HG03439 (cell line): ENCODE data around the gene TPPP2.
"Not testable (repeated sequence)": the region's sequence is repeated elsewhere in the genome, so short reads cannot be mapped to it uniquely, and the experiment has no call there.

Experiments used
- ATAC-seq: cut with Tn5 transposase; IDR thresholded peaks from one replicate; pipeline ENCODE4 v1.9.1; 2021; ENCODE audit warnings: mild to moderate bottlenecking, moderate library complexity; ENCODE audit not compliant: unreplicated experiment

TPPP2 gene

DNA sequence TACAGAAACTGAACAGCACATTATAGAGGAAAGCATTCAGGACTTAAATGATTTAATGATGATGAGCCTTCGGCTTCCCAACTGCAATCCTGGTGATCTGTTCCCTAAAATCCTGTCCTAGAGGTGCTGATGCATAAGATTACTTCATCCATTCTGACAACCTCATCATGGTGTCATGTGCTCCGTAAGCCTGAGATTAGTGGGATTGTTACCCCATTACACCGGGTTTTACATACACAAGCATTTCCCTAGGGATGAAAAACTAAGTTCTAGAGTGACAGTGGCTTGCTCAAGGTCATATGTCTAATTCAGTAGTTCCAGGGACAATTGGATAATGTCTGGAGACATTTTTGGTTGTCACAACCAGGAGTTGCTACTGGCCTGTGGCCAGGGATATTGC, 7.1 kb downstream of the TPPP2 start:
- no peak for ATAC-seq

DNA sequence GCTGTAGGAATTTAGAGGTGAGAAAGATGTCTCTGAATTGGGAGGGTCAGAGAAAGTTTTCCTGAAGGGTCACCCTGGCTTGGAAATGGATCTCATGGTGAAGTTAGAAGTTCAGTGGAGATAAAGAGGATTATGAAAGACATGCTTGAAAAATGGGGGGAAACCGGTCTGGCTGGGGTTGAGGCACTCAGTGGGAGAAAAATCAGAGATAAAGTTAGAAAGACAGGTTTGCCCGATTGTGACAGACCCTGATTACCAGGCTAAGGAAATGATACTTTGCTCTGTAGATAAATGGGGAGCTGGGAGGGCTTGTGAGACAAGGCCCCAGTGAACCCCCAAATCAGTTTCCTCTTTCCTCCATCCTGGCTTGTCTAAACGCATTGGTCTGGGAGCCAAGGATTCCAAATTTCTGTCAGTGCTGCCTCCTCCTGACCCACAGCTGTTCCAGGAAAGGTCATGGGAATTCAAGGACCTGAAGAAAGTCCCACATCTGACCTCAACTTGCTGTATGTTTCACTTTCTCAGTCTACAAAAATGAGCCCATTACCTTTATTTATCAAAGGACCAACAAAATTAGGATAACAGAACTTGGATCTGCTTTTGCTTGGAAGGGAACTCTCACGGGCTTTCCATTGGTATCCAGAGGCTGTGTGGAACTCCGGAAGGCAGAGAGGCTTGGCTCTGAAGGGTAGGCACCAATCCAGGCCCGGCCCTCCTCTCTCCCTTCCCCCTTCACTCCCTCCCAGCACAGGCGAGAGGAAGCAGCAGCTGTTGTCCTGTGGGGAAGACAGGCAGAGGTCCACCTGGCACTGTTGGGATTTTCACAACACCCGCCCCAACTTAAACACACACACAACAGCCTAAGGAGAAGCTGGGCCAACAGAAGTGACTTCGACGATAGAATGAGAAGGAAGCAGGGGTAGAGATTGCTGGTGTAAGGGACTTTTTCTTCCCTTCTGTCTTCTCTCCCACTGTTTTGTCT, 8.7 kb downstream of the TPPP2 start:
- no peak for ATAC-seq

DNA sequence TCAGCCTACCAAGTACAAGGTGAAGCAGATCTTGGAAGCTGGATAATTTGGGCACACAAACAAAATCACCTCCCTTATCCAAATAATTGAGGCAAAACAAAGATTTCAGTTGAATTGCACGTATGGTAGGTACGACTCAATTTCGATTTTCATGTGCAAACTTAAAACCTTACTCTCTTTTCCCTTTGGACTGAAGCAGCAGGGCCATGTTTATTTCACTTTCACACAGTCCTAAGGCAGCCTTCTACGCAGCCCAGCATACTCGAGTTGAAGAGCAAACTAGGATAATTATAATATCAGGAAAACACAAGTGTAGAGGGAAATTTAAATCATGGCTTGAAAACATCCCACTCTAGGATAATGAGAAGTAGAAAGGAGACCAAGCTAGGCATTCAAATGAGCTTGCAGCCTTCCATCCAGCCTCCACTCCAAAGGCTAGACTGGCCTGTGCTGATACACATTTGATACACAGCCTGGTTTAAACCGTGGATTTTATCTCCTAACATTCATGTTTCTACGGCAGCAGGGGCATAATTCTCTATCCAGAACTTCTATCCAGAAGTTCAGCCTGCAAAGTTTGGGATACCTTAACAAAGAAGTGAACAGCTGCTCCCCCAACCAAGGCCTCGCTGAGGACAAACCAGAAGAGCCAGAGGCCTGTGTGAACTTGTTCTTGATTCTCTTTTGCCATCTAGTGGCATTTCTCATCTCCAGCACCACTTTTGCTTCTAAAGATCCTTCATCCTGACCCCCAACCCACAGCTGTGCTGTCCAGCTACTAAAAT, 9.8 kb downstream of the TPPP2 start:
- no peak for ATAC-seq

DNA sequence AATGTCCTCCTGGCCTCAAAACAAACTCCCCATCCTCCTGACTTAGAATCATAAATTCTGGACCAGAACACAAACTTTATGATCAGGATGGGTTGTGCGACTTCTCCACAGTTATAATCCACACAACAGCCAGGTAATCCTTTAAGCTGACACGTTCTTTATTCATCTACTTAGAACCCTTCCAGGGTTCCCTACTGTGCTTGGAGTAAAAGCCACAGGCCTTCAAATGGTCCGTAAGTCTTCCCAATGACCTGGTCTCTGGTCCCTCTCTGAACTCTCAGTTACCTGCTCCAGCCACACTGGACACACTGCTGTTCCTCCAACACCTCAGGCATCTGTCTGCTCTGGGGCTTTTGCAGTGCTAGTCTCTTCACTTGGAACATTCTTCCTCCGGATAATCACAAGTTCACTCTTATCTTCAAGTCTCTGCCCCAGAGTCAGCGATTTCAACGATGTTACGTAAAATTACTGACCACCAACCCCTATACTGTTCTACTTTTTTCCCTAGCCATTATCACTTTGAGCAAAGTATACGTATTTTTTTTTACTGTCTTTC, 10.4 kb downstream of the TPPP2 start:
- no peak for ATAC-seq

DNA sequence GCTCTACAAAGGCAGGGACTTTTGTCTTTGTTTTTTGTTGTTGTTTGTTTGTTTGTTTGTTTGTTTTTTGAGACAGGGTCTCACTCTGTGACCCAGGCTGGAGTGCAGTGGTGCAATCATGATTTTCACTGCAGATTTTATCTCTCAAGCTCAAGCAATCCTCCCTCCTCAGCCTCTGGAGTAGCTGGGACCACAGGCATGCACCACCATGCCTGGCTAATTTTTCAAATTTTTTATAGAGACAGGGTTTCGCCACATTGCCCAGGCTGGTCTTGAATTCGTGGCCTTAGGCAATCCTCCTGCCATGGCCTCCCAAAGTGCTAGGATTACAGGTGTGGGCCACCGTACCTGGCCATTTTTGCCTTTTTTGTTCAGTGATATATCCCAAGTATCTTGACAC, 10.9 kb downstream of the TPPP2 start:
- ATAC-seq = not testable (repeated sequence)

DNA sequence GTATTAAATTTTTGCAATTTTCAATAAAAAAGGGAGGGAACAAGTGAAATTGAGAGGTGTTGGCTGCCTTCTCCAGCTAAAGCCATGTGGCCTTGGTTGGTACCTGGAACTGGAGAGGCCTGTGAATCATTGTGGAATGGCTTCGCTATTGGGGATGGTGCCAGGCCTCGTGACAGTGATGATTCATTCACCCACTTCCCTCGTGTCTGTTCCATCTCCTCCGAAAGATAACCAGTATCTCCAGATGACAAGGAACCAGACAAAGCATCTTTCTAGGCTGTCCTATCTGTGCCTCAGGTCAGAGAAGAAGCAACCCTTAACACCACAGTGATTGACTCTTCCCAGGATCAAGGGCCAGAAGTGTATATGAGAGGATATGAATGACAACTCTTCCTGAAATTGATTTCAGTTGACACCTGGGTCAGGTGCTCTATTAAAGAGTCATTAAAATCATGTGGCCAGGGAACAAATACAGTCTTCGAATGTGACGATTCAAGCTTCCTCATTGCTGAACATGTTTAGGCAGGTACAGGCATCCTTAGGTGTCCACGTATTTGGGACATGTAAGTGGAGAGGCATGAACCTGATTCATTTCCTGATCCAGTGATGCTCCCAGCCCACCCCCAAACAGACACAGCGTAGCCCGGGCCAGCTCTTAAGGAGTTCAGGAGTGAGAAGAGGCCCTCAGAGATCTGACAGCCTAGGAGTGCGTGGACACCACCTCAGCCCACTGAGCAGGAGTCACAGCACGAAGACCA, 11.8 kb downstream of the TPPP2 start, which contains the start of gene RNASE7:
Gene RNASE7, plus strand, starts transcription at position 687 of the 758 bp plus-strand sequence. CDS start 631 bp downstream, outside the sequence.
- no peak for ATAC-seq

DNA sequence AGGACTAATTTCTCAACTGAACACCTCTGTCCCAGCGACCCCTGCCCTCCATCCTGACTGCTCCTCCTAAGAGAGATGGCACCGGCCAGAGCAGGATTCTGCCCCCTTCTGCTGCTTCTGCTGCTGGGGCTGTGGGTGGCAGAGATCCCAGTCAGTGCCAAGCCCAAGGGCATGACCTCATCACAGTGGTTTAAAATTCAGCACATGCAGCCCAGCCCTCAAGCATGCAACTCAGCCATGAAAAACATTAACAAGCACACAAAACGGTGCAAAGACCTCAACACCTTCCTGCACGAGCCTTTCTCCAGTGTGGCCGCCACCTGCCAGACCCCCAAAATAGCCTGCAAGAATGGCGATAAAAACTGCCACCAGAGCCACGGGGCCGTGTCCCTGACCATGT, 12.9 kb downstream of the TPPP2 start:
- no peak for ATAC-seq

DNA sequence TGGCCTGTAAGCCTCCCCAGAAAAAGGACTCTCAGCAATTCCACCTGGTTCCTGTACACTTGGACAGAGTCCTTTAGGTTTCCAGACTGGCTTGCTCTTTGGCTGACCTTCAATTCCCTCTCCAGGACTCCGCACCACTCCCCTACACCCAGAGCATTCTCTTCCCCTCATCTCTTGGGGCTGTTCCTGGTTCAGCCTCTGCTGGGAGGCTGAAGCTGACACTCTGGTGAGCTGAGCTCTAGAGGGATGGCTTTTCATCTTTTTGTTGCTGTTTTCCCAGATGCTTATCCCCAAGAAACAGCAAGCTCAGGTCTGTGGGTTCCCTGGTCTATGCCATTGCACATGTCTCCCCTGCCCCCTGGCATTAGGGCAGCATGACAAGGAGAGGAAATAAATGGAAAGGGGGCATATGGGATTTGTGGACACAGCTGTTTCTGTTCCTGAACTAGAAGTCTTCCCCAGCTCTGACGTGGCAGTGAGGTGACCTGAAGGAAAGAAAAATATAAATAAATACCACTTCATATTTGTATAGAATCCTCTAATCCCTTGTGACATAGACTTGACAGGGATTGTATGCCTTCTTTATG, 13.5 kb downstream of the TPPP2 start:
- no peak for ATAC-seq

DNA sequence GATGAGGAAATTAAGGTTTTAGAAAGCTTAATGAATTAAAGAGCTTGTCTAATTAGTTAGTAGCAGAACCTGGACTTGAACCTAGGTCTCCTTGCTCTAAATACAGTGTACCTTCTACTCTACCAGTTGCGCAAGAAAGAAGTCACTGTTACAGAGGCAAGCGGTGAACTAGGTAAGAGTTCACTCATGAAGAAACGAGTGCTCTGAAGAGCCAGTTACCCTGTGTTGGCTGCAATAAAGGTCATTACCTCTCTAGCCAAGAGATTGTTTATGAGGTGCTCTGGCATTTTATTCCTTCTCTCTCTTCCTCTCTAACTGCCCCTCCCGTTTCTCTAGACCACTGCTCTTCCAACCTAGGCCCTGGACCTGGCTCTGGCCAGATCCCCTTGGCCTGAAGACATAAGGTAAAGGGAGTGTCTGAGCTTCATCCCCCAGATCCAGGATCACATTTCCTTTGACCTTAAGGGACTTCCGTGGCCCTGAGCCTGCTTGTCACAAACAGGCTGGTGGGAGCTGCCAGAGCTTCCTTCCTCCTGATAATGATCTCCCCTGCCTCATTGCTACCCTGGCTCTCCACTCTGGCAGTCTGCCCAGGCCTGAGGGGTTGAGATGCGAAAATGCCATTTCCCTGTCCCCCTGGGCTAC, 14.1 kb downstream of the TPPP2 start:
- no peak for ATAC-seq

DNA sequence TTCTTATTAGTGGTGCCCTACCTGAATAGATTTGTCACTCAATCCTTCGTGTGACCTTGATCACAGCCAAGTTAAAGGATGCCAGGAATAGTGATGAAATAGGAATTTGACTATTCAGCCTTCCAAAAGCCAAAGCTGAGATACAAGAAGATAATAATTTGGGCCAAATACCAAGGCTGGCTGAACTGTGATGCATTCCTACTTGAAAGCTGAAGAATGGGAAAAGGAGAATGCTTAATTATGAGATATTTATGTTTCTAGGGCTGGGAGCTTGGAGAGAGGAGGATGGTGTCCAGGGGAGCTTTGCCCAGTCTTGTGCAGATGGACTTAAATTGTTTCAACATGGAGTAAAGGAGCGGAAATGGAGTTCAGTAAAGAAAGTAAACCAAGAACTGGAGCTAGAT, 17.4 kb downstream of the TPPP2 start:
- ATAC-seq = no peak

DNA sequence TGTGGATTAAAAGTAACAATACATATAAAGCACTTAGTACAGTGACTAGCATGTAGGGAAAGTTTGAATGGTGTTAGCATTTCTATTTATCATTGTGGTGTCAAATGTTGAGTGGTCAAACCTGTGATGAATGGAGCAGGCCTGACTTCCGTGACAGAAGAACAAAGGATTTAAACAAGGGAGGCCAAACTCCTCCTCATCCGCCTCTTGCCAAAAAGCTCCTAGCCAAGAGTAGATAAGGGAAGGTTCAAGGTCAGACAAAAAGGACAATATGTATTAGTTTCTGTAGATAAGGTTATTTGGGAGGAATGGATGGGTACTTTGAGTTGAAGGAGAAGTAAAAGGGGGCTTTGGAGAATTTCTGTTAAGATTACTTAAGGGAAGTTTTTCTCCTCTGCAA, 18.6 kb downstream of the TPPP2 start:
- no peak for ATAC-seq

DNA sequence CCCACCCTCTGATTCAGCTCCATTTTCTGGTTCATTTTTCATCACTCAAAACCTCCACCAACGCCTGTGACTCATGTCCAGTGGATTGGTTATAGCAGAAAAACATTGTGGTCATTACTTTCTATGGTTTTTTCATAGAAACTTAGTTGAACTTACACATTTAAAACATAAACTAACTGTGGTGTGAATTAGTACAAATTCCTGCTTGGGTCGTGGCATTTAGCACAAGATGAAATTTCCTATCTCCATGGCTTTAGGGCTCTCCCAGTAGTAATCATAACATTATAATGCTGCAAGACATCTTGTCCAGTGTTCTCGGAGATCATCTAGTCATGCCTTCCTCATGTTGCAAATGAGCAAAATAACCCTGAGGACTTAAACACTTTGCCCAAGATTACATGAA, 19.3 kb downstream of the TPPP2 start:
- no peak for ATAC-seq

DNA sequence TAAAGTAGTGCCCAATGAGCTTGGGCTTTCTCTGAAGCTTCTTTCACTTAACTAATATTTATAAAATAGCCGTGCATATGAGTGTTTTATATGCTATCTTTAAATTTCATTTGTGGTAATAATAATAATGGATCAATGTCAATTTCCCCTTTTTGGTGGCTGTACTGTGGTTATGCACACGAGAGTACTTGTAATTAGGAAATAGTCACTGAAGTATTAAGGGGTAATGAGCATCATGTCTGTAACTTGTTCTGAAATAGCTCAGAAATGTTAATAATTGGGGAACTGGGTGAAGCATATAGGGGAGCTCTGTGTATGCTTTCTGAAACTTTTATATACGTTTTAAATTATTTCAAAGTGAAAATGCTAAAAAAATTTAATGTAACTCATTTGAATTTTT, 20.6 kb downstream of the TPPP2 start:
- no peak for ATAC-seq

DNA sequence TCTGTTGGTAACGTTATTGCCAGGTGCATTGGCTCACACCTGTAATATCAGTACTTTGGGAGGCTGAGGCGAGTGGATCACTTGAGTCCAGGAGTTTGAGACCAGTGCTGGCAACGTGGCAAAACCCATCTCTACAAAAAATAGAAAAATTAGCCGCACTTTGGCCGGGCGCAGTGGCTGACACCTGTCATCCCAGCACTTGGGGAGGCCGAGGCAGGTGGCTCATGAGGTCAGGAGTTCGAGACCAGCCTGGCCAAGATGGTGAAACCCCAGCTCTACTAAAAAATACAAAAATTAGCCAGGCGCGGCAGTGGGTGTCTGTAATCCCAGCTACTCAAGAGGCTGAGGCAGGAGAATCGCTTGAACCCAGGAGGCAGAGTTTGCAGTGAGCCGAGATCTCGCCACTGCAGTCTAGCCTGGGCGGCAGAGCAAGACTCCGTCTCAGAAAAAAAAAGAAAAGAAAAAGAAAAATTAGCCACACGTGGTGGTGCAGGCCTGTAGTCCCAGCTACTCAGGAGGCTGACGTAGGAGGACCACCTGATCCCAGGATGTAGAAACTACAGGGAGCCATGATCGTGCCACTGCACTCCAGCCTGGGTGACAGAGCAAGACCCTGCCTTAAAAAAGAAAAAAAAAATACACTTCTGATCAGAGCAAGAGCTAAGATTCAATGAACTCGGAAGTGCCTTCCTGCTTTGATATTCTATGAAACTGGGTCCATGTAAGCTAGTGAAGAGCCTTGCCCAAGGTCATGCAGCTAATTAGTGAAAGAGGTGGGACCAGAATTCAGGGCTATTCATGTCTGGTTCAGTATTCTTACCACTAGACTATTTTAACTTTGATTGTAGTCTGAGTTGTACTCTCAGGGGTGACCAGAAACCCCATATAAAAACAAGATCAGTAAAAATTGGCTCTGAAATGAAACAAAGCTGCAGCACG, 23.4 kb downstream of the TPPP2 start:
- ATAC-seq = no peak

DNA sequence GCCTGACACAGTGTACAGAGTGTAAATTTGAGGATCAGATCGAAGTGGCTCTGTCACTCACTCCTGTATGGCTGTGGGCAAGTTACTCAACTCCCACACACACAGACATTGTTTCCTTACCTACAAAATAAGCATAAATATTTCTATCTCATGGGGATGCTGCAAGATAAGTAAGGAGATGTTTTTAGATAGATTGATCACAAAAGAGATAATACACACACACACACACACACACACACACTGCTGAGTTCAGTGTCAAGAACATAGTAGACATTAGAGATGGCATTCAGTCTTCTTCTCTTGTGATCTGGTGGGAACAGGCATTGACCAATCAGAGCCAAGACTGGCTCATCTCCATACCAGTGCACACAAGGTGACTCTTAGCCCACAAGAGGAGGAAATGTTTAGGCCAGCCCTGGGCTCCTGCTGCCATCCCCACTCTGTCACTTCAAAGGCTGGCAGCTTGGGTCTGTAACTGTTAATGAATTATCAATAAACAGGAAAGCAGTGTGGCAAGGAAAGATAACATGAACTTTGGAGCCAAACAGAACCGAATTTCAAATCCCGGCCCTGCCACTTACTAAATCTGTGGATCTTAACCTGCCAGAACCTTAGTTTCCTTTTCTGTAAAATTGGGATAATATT, 24.2 kb downstream of the TPPP2 start:
- no peak for ATAC-seq

DNA sequence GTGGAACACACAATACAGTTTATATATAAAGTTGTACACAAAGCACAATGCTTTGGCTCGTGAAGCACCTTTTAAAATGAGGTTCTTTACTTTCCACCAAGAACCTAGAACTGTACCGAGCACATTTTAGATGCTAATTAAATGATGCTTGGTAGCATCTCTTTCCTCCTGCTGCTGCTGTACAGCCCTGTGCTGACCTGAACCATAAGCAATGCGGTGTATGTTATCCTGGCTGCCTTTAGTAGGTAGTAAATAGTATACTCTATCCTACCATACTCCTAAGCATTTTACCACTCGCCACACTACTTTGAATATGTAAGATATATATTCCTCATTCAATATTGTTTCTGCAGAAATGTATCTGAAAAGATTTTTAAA, 24.7 kb downstream of the TPPP2 start:
- ATAC-seq = no peak

DNA sequence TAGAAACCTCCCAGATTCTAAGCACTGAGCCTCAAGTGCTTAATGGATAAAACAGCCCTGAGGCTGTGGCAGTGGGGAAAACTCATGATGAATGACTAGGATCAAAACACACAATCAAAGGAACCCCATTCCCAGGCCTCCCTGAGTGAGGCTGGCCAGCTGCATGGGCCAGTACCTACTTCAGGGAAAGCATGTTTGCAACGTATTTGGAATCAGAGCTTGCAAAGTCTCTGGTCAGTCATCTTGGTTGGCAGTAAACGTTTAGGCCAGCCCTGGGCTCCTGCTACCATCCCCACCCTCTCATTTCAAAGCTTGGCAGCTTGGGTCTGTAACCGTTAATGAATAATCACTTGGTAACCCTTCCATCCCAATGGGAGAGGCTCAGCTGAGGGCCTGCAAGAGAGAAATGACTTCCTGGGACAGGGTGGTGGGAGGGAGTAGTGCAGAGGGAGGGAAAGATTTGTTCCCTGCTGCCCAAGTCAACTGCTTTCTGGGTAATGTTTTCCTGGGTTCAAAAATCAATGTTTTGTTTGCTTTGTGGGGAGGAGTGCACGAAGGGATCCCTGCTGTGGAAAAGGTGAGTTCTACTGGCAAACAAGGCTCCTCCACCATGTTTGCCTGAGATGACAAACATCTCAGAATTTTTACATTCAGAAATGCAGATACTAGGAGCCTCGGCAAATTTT, 25.6 kb downstream of the TPPP2 start:
- no peak for ATAC-seq
